PC-9 (cell line): Measurements from ENCODE around the gene DYNC2LI1. TPM values are rescaled to one million over a fixed set of nuclear protein-coding genes. Genes with fewer than 3 reads are reported as not detected.

Experiments used
- BruUV-seq: library from RNA; stranded (reverse); fragments of 400-500 nt; replicated peaks from 2 replicates; lab custom pipeline; 2021; lab: Mats Ljungman, UMichigan
- CTCF ChIA-PET: fragments of 300-600 bp; sonication (Branson Sonifier 250); formaldehyde crosslinking; loops from one replicate; lab custom pipeline; 2022; ENCODE audit warnings: antibody characterized with exemption; lab: Charles Lee
- POLR2A ChIA-PET: fragments of 300-600 bp; sonication (Branson Sonifier 250); formaldehyde crosslinking; loops from one replicate; lab custom pipeline; 2022; ENCODE audit warnings: antibody characterized with exemption; ENCODE audit not compliant: unreplicated experiment; lab: Charles Lee
- DNase-seq, 2 experiments: peaks; one replicate each; pipeline versions ENCODE4 v3.0.0 to v3.0.0-alpha.2; 2015 to 2022; ENCODE audit warnings: mixed read lengths in 1 of 2
- H2AFZ ChIP-seq: fragments of 200-600 bp; sonication (generic); 2 replicates; pipeline ENCODE4 v1.8.1; 2017; ENCODE audit warnings: antibody characterized with exemption
- H3F3A ChIP-seq: fragments of 200-600 bp; sonication (generic); 2 replicates; pipeline ENCODE4 v1.8.1; 2017; ENCODE audit warnings: antibody characterized with exemption, mild to moderate bottlenecking, low read depth; ENCODE audit not compliant: insufficient read depth
- H3K27ac ChIP-seq: fragments of 200-600 bp; sonication (generic); 2 replicates; pipeline ENCODE4 v1.6.1; 2016; ENCODE audit warnings: mixed run types
- H3K27me3 ChIP-seq: fragments of 200-600 bp; sonication (generic); 2 replicates; pipeline ENCODE4 v1.6.1; 2016; ENCODE audit warnings: low read depth, mixed run types; ENCODE audit not compliant: insufficient read depth
- H3K36me3 ChIP-seq: fragments of 200-600 bp; sonication (generic); 2 replicates; pipeline ENCODE4 v1.6.1; 2016; ENCODE audit warnings: low read depth, mixed run types
- H3K4me1 ChIP-seq: fragments of 200-600 bp; sonication (generic); replicated peaks from 2 replicates; pipeline ENCODE4 v1.6.1; 2016; ENCODE audit warnings: mixed run types; ENCODE audit not compliant: insufficient read depth
- H3K4me2 ChIP-seq: fragments of 200-600 bp; sonication (generic); 2 replicates; pipeline ENCODE4 v1.6.1; 2017; ENCODE audit warnings: mixed run types
- H3K4me3 ChIP-seq: fragments of 200-600 bp; sonication (generic); 2 replicates; pipeline ENCODE4 v1.6.1; 2016; ENCODE audit warnings: mixed run types
- H3K79me2 ChIP-seq: fragments of 200-600 bp; sonication (generic); 2 replicates; pipeline ENCODE4 v1.6.1; 2017; ENCODE audit warnings: low read depth, mixed run types
- H3K9me2 ChIP-seq: fragments of 200-600 bp; sonication (generic); 2 replicates; pipeline ENCODE4 v1.8.1; 2017; ENCODE audit warnings: mild to moderate bottlenecking; ENCODE audit not compliant: insufficient read depth
- H3K9me3 ChIP-seq: fragments of 200-600 bp; sonication (generic); 2 replicates; pipeline ENCODE4 v1.8.1; 2016; ENCODE audit warnings: low read depth; ENCODE audit not compliant: insufficient read depth
- H4K20me1 ChIP-seq: fragments of 200-600 bp; sonication (generic); 2 replicates; pipeline ENCODE4 v1.8.1; 2017; ENCODE audit not compliant: insufficient read depth
- CTCF ChIP-seq: fragments of 200-600 bp; sonication (generic); conservative IDR thresholded peaks from 2 replicates; pipeline ENCODE4 v1.6.1; 2017; ENCODE audit warnings: mixed run types, antibody characterized with exemption, mild to moderate bottlenecking, moderate library complexity
- EZH2 ChIP-seq: fragments of 200-600 bp; sonication (generic); IDR thresholded peaks from 2 replicates; pipeline ENCODE4 v1.8.0; 2017; ENCODE audit warnings: antibody characterized with exemption, low read depth
- intact Hi-C: fragments of 100-400 bp; cut with micrococcal nuclease; formaldehyde crosslinking; loops from one replicate; pipeline ENCODE4 v1.10.0; 2022; ENCODE audit not compliant: unreplicated experiment
- total RNA-seq: library from RNA; stranded (reverse); gene quantifications from 2 replicates; pipeline ENCODE4 v1.2.3, GENCODE V29; 2021

Gene DYNC2LI1
- total RNA-seq, 1 experiment from 2014 or later, result 27.1 TPM

GRCh38 chr2:43824951-43825493 lies 51.2 kb downstream of the DYNC2LI1 start:
- Histone ChIP-seq H3K27me3 (peaks cover 65% of the 10 kb centered on the region), H4K20me1 (no peaks in the 10 kb centered on the region), H3K36me3 (no peaks in the 10 kb centered on the region), H3K4me1 (no peaks in the 10 kb centered on the region), H2AFZ (no peak overlapping the region), H3K4me3 (no peak overlapping the region), H3K9me3 (no peaks in the 10 kb centered on the region), H3K79me2 (no peaks in the 10 kb centered on the region), H3K4me2 (no peak overlapping the region), H3K9me2 (no peaks in the 10 kb centered on the region; the same call in 1 of the 2 replicates), H3F3A (no peaks in the 10 kb centered on the region), H3K27ac (no peak overlapping the region)
- intact Hi-C loops, result no loop called here
- ChIA-PET CTCF (no interaction called here), POLR2A (interaction anchor here (0.7 kb wide), 1 partner anchor 21 kb away, joined by 5 read pairs; no protein-coding TSS in a partner anchor)
- TF ChIP-seq CTCF (no peak), EZH2 (no peak)
- no TSS peak for BruUV-seq
- DNase-seq, result no peak

- H3K27me3 ChIP-seq, result peaks cover 65% of the 10 kb centered on the region
- H3K36me3 ChIP-seq, result no peaks in the 10 kb centered on the region
- no peak overlapping the region for H3K27ac ChIP-seq
- no peaks in the 10 kb centered on the region for H3F3A ChIP-seq
- no peaks in the 10 kb centered on the region for H4K20me1 ChIP-seq
- H3K9me2 ChIP-seq, result no peaks in the 10 kb centered on the region; the same call in 1 of the 2 replicates
- intact Hi-C loops, result no loop called here
- no peaks in the 10 kb centered on the region for H3K9me3 ChIP-seq
- ChIA-PET CTCF (no interaction called here), POLR2A (no interaction called here)
- no peaks in the 10 kb centered on the region for H3K4me1 ChIP-seq
- no peak overlapping the region for H3K4me3 ChIP-seq
- no peaks in the 10 kb centered on the region for H3K79me2 ChIP-seq
- no peak for TF ChIP-seq CTCF
- TF ChIP-seq EZH2, result no peak
- H3K4me2 ChIP-seq, result no peak overlapping the region
- no TSS peak for BruUV-seq
- DNase-seq, result no peak
- H2AFZ ChIP-seq, result no peak overlapping the region
These were observed 52.0 kb downstream of the DYNC2LI1 start for GRCh38 chr2:43825841-43826240.

GRCh38 chr2:43826305-43827250 lies 52.7 kb downstream of the DYNC2LI1 start:
- no peaks in the 10 kb centered on the region; the same call in 1 of the 2 replicates for H3K9me2 ChIP-seq
- H3K4me2 ChIP-seq, result no peak overlapping the region
- H3K4me1 ChIP-seq, result no peaks in the 10 kb centered on the region
- ChIA-PET POLR2A (interaction anchor here (0.6 kb wide), 1 partner anchor 944 kb away, joined by 3 read pairs; no protein-coding TSS in a partner anchor), CTCF (interaction anchor here (0.6 kb wide), 1 partner anchor 24 kb away, joined by 3 read pairs; no protein-coding TSS in a partner anchor)
- H2AFZ ChIP-seq, result no peak overlapping the region
- no peaks in the 10 kb centered on the region for H3K79me2 ChIP-seq
- H3K36me3 ChIP-seq, result no peaks in the 10 kb centered on the region
- H3K9me3 ChIP-seq, result no peaks in the 10 kb centered on the region
- intact Hi-C loops, result no loop called here
- no TSS peak for BruUV-seq
- no peak overlapping the region for H3K4me3 ChIP-seq
- H4K20me1 ChIP-seq, result no peaks in the 10 kb centered on the region
- peaks cover 58% of the 10 kb centered on the region for H3K27me3 ChIP-seq
- H3K27ac ChIP-seq, result no peak overlapping the region
- no peak for DNase-seq
- TF ChIP-seq CTCF, result no peak
- TF ChIP-seq EZH2, result no peak
- no peaks in the 10 kb centered on the region for H3F3A ChIP-seq
